GM12878 (cell line): ENCODE data around the gene PROCA1. TPM values are rescaled to one million over a fixed set of nuclear protein-coding genes. Genes with fewer than 3 reads are reported as not detected.

Experiments used
- BCL3 ChIP-seq: IDR thresholded peaks from 2 replicates; pipeline ENCODE4 v1.6.1; 2011; ENCODE audit warnings: borderline replicate concordance, low read depth, mild to moderate bottlenecking, moderate library complexity, low read length; ENCODE audit not compliant: insufficient read depth, poor library complexity, severe bottlenecking
- BMI1 ChIP-seq: fragments of 450-650 bp; IDR thresholded peaks from 2 replicates; pipeline ENCODE4 v1.6.1; 2016; ENCODE audit warnings: mild to moderate bottlenecking, moderate library complexity, borderline replicate concordance
- E2F8 ChIP-seq: fragments of 450-650 bp; IDR thresholded peaks from 2 replicates; pipeline ENCODE4 v1.6.1; 2018; ENCODE audit warnings: mild to moderate bottlenecking, low read depth, moderate library complexity; ENCODE audit not compliant: partially characterized antibody
- EED ChIP-seq: sonication (generic); IDR thresholded peaks from 2 replicates; pipeline ENCODE4 v1.6.1; 2016; ENCODE audit warnings: antibody characterized with exemption, low read depth
- ETV6 ChIP-seq, 2 experiments: fragments of 450-650 bp in 1 of 2; IDR thresholded peaks in 1 of 2; conservative IDR thresholded peaks in 1 of 2; 2 replicates each; pipeline ENCODE4 v1.6.1; 2014; ENCODE audit warnings: antibody characterized with exemption in 1 of 2, borderline replicate concordance in 1 of 2, low read depth in 1 of 2, mild to moderate bottlenecking in 1 of 2, moderate library complexity in 1 of 2
- FOXM1 ChIP-seq: IDR thresholded peaks from 2 replicates; pipeline ENCODE4 v1.6.1; 2012; ENCODE audit warnings: low read depth, mild to moderate bottlenecking, inconsistent platforms, low read length, moderate library complexity
- IKZF1 ChIP-seq: fragments of 450-650 bp; conservative IDR thresholded peaks from 2 replicates; pipeline ENCODE4 v1.6.1; 2017; ENCODE audit warnings: antibody characterized with exemption, mild to moderate bottlenecking
- LARP7 ChIP-seq: fragments of 450-650 bp; IDR thresholded peaks from 2 replicates; pipeline ENCODE4 v1.6.1; 2017; ENCODE audit warnings: mild to moderate bottlenecking
- MEF2A ChIP-seq: IDR thresholded peaks from 2 replicates; pipeline ENCODE4 v1.6.1; 2011; ENCODE audit warnings: low read depth, mild to moderate bottlenecking, low read length, moderate library complexity; ENCODE audit not compliant: insufficient read depth
- PAX5 ChIP-seq: IDR thresholded peaks from 2 replicates; pipeline ENCODE4 v1.6.1; 2011; ENCODE audit warnings: low read depth, low read length, borderline replicate concordance
- PBX3 ChIP-seq: IDR thresholded peaks from 2 replicates; pipeline ENCODE4 v1.6.1; 2011; ENCODE audit warnings: mild to moderate bottlenecking, low read depth, low read length, moderate library complexity; ENCODE audit not compliant: insufficient replicate concordance
- RELB ChIP-seq: fragments of 450-650 bp; IDR thresholded peaks from 2 replicates; pipeline ENCODE4 v1.6.1; 2017; ENCODE audit warnings: low read depth, mild to moderate bottlenecking, moderate library complexity
- TCF3 ChIP-seq: IDR thresholded peaks from 2 replicates; pipeline ENCODE4 v1.6.1; 2012; ENCODE audit warnings: low read depth, mild to moderate bottlenecking, low read length, borderline replicate concordance; ENCODE audit not compliant: insufficient read depth
- USF1 ChIP-seq: IDR thresholded peaks from 2 replicates; pipeline ENCODE4 v1.6.1; 2011; ENCODE audit warnings: borderline replicate concordance, low read depth, mild to moderate bottlenecking, moderate library complexity, mixed read lengths, low read length; ENCODE audit not compliant: insufficient read depth; ENCODE audit errors: extremely low read length
- YY1 ChIP-seq: IDR thresholded peaks from 2 replicates; pipeline ENCODE4 v1.6.1; 2011; ENCODE audit warnings: low read depth, mild to moderate bottlenecking, low read length
- polyA plus RNA-seq, 11 experiments: library from polyadenylated mRNA; depleted of rRNA in 4 of 11; unstranded in 6 of 11; stranded (reverse) in 5 of 11; fragments of >200 nt; fragmentation: Nextera tagmentation in 4 of 11; fragmentation: Illumina TruSeq in 1 of 11; extraction: Ambion mirVana in 4 of 11; extraction: Trizol in 1 of 11; gene quantifications; 1 replicate in 1 of 11; 2 replicates in 10 of 11; pipeline versions ENCODE4 v1.2.1 to v1.2.3, GENCODE V29; 2011 to 2016; ENCODE audit warnings: inconsistent platforms in 2 of 11, missing spikeins in 2 of 11, low read depth in 1 of 11
- total RNA-seq, 4 experiments: library from RNA; depleted of rRNA in 3 of 4; stranded (reverse); fragments of >200 nt in 3 of 4; fragmentation: Illumina TruSeq in 1 of 4; extraction: Trizol in 1 of 4; gene quantifications; 2 replicates each; pipeline versions ENCODE4 v1.2.1 to v1.2.3, GENCODE V29; 2013 to 2021

Gene PROCA1
- total and polyA plus RNA-seq, 10 of the 15 experiments (the other 5 are each of a cell fraction or from before 2014, with no cell fraction given), result 0.35 to 4.8 (median 1.4) TPM

- TF ChIP-seq RELB, result peak; percentile 84
- TF ChIP-seq IKZF1, result peak; percentile 93
- peak; percentile 97 for TF ChIP-seq TCF3
- TF ChIP-seq ETV6 (conservative IDR thresholded peaks at IDR 0.05 in 1 of 2, IDR thresholded peaks at IDR 0.05 in 1 of 2; ENCODE audit: borderline replicate concordance in 1 of 2, low read depth in 1 of 2), result peak in 1 of 2 experiments; percentile 63; a peak in 2 of 4 replicates
- no peak for TF ChIP-seq FOXM1
- peak; percentile 23; the same call in 1 of the 2 replicates for TF ChIP-seq BMI1
- TF ChIP-seq USF1, result peak; percentile 36
- TF ChIP-seq YY1, result peak; percentile 70
- TF ChIP-seq PAX5, result peak; percentile 65; the same call in 1 of the 2 replicates
- TF ChIP-seq EED, result peak; percentile 95
- 0 out of 2 replicates have a peak, but pooled peaks have one; percentile 3 for TF ChIP-seq LARP7
- TF ChIP-seq E2F8, result no peak
- no peak for TF ChIP-seq PBX3
- peak; percentile 95 for TF ChIP-seq BCL3
- peak; percentile 74; the same call in 1 of the 2 replicates for TF ChIP-seq MEF2A
Observed at GRCh38 chr17:28738680-28739384, 27.1 kb upstream of the PROCA1 start (continued).
